HEK293 (cell line): ENCODE data around the gene EML6.

ENCODE experiments used
- CTCF ChIA-PET: fragments of 350-600 bp; formaldehyde crosslinking; extraction: SDS; loops from one replicate; lab custom pipeline; 2021; ENCODE audit warnings: antibody characterized with exemption; lab: Yijun Ruan, JAX
- POLR2A ChIA-PET: fragments of 300-600 bp; formaldehyde crosslinking; extraction: SDS; loops from one replicate; lab custom pipeline; 2020; ENCODE audit warnings: antibody characterized with exemption, inconsistent platforms; lab: Yijun Ruan, JAX
- H3K27ac ChIP-seq: fragments of 200-500 bp; sonication (Bioruptor generic); 2 replicates; pipeline ENCODE4 v1.5.1; 2014; ENCODE audit warnings: low read depth, low read length, control low read depth, inconsistent platforms; ENCODE audit errors: extremely low read depth
- H3K36me3 ChIP-seq, 2 experiments: fragments of 200-500 bp in 1 of 2; sonication (Bioruptor generic) in 1 of 2; 1 replicate in 1 of 2; 2 replicates in 1 of 2; pipeline ENCODE4 v1.5.1; 2014 to 2017; ENCODE audit warnings: inconsistent platforms in 2 of 2, low read length in 2 of 2; ENCODE audit not compliant: control insufficient read depth in 2 of 2, insufficient read depth in 1 of 2
- H3K4me1 ChIP-seq: fragments of 200-500 bp; sonication (Bioruptor generic); 2 replicates; pipeline ENCODE4 v1.5.1; 2014; ENCODE audit warnings: mild to moderate bottlenecking, low read length, inconsistent platforms; ENCODE audit not compliant: control insufficient read depth, insufficient read depth
- H3K4me3 ChIP-seq: 2 replicates; pipeline ENCODE4 v1.5.1; 2011; ENCODE audit warnings: low read depth, mild to moderate bottlenecking, control low read depth, low read length, moderate library complexity
- H3K9me3 ChIP-seq: fragments of 200-500 bp; sonication (Bioruptor generic); 2 replicates; pipeline ENCODE4 v1.5.1; 2014; ENCODE audit warnings: low read depth, low read length, inconsistent platforms; ENCODE audit not compliant: control insufficient read depth, insufficient read depth
- TRIM28 ChIP-seq: IDR thresholded peaks from 2 replicates; pipeline ENCODE4 v1.6.1; 2011; ENCODE audit warnings: low read length, control low read depth, borderline replicate concordance
- ZNF146 ChIP-seq: fragments of 450-650 bp; formaldehyde crosslinking; IDR thresholded peaks from 2 replicates; pipeline ENCODE4 v1.5.1; 2016; ENCODE audit warnings: missing biosample characterization, missing genetic modification characterization
- ZNF19 ChIP-seq: fragments of 450-650 bp; formaldehyde crosslinking; IDR thresholded peaks from 2 replicates; pipeline ENCODE4; 2016; ENCODE audit warnings: missing biosample characterization, missing genetic modification characterization, low read depth
- ZNF341 ChIP-seq: fragments of 450-650 bp; formaldehyde crosslinking; IDR thresholded peaks from 2 replicates; pipeline ENCODE4; 2016; ENCODE audit warnings: low read depth, missing biosample characterization, missing genetic modification characterization
- ZNF37A ChIP-seq: fragments of 450-650 bp; IDR thresholded peaks from 2 replicates; pipeline ENCODE4 v1.5.1; 2018; ENCODE audit warnings: missing biosample characterization, missing genetic modification characterization
- ZNF394 ChIP-seq: fragments of 450-650 bp; formaldehyde crosslinking; IDR thresholded peaks from 2 replicates; pipeline ENCODE4 v1.5.1; 2016; ENCODE audit warnings: missing biosample characterization, missing genetic modification characterization, mild to moderate bottlenecking, moderate library complexity, borderline replicate concordance
- ZNF558 ChIP-seq: fragments of 450-650 bp; formaldehyde crosslinking; IDR thresholded peaks from 2 replicates; pipeline ENCODE4 v1.5.1; 2016; ENCODE audit warnings: missing biosample characterization, missing genetic modification characterization
- ZNF654 ChIP-seq: fragments of 450-650 bp; formaldehyde crosslinking; IDR thresholded peaks from 2 replicates; pipeline ENCODE4 v1.5.1; 2016; ENCODE audit warnings: low read depth, missing biosample characterization, missing genetic modification characterization
- ZNF76 ChIP-seq: fragments of 450-650 bp; formaldehyde crosslinking; IDR thresholded peaks from 2 replicates; pipeline ENCODE4; 2016; ENCODE audit warnings: low read depth, missing biosample characterization, missing genetic modification characterization, borderline replicate concordance
- ZSCAN23 ChIP-seq: fragments of 450-650 bp; formaldehyde crosslinking; IDR thresholded peaks from 2 replicates; pipeline ENCODE4 v1.5.1; 2016; ENCODE audit warnings: missing biosample characterization, missing genetic modification characterization

Gene EML6

GRCh38 chr2:54898456-54899226 lies 175.2 kb downstream of the EML6 start:
- TF ChIP-seq TRIM28 = no peak
- TF ChIP-seq, all 188 proteins: peak for 0
- peaks cover 0 to 4% of the 10 kb centered on the region in 2 experiments; a peak in 1 of 3 replicates for H3K36me3 ChIP-seq
- POLR2A ChIA-PET = no interaction called here
- H3K4me3 ChIP-seq = no peak overlapping the region
- CTCF ChIA-PET = interaction anchor here (0.5 to 5.1 kb wide), 11 partner anchors 7 to 568 kb away, joined by 3 to 63 read pairs (median 6); no protein-coding TSS in a partner anchor
- no peaks in the 10 kb centered on the region for H3K9me3 ChIP-seq
- H3K27ac ChIP-seq = no peak overlapping the region
- H3K4me1 ChIP-seq = no peaks in the 10 kb centered on the region

GRCh38 chr2:54899576-54900200 lies 176.2 kb downstream of the EML6 start:
- CTCF ChIA-PET = interaction anchor here (0.6 to 5.1 kb wide), 35 partner anchors 9 to 792 kb away, joined by 3 to 63 read pairs (median 4); no protein-coding TSS in a partner anchor
- no peaks in the 10 kb centered on the region for H3K4me1 ChIP-seq
- peaks cover 0 to 4% of the 10 kb centered on the region in 2 experiments; a peak in 1 of 3 replicates for H3K36me3 ChIP-seq
- TF ChIP-seq ZNF654 (peak; percentile 61), ZNF341 (no peak)
- H3K9me3 ChIP-seq = no peaks in the 10 kb centered on the region
- no peak overlapping the region for H3K27ac ChIP-seq
- POLR2A ChIA-PET = interaction anchor here (1.1 kb wide), 1 partner anchor 149 kb away, joined by 5 read pairs; no protein-coding TSS in a partner anchor
- H3K4me3 ChIP-seq = no peak overlapping the region

GRCh38 chr2:54901224-54901986 lies 177.9 kb downstream of the EML6 start:
- TF ChIP-seq ZNF37A (tag by site-specific recombination) (no peak), ZNF19 (tag by site-specific recombination) (no peak), ZNF558 (tag by site-specific recombination) (no peak), ZNF146 (tag by site-specific recombination) (no peak), ZSCAN23 (tag by site-specific recombination) (no peak)
- no peak overlapping the region for H3K27ac ChIP-seq
- H3K4me1 ChIP-seq = no peaks in the 10 kb centered on the region
- no peaks in the 10 kb centered on the region for H3K36me3 ChIP-seq
- no peaks in the 10 kb centered on the region for H3K9me3 ChIP-seq
- ChIA-PET CTCF (interaction anchor here (1.2 to 5.1 kb wide), 5 partner anchors 101 to 275 kb away, joined by 3 to 63 read pairs (median 41); no protein-coding TSS in a partner anchor), POLR2A (no interaction called here)
- no peak overlapping the region for H3K4me3 ChIP-seq

- no peaks in the 10 kb centered on the region for H3K36me3 ChIP-seq
- no peak for TF ChIP-seq ZNF76 (tag by site-specific recombination)
- TF ChIP-seq TRIM28 = no peak
- TF ChIP-seq ZNF394 (tag by site-specific recombination) = no peak
- TF ChIP-seq, all 188 proteins: peak for 0
- Histone ChIP-seq H3K4me3 (no peak overlapping the region), H3K4me1 (no peaks in the 10 kb centered on the region), H3K9me3 (no peaks in the 10 kb centered on the region), H3K27ac (no peak overlapping the region)
- CTCF ChIA-PET = interaction anchor here (0.6 to 5.1 kb wide), 4 partner anchors 111 to 1310 kb away, joined by 3 to 41 read pairs (median 4); no protein-coding TSS in a partner anchor
- POLR2A ChIA-PET = interaction anchor here (0.6 kb wide), 1 partner anchor 26 kb away, joined by 4 read pairs; no protein-coding TSS in a partner anchor
Observed at GRCh38 chr2:54902763-54903162, 179.3 kb downstream of the EML6 start.
